ENCODE data around the gene ARL16. TPM values are rescaled to one million over a fixed set of nuclear protein-coding genes. Genes with fewer than 3 reads are reported as not detected.
A peak's percentile ranks its signal among the peaks of the same experiment; 100 is the strongest.

Gene ARL16
- total RNA-seq, 1 donor from 2014 or later: 53.7 TPM

DNA sequence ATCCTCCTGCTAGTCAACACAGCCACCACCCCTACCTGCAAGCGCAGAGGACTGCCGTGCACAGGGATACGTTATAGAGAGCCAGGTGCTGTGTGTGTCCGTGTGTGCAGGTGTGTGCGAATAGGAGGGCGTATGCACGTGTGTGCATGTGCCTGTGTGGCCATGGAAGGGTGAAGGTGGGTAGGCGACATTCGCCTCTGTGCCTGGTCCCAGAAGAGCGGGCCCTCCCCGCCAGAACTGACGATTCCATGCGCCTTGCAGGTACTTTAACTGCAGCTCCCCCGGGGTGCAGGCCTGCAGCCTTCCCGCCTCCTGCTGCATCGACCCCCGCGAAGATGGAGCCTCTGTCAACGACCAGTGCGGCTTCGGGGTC lies 36.0 kb downstream of the ARL16 start:
- Mint-ChIP-seq H3K27me3 (ENCODE audit: low read depth) (no peaks in the 10 kb centered on the region), H3K4me3 (peak overlapping the region; percentile 12), H3K36me3 (ENCODE audit: low read depth) (no peaks in the 10 kb centered on the region), H3K27ac (ENCODE audit: unreplicated experiment) (no peak overlapping the region), H3K4me1 (peaks cover 3% of the 10 kb centered on the region), H3K9me3 (no peaks in the 10 kb centered on the region)
- DNase-seq (ENCODE audit: low read depth, low spot score): no peak
- TF ChIP-seq, protein P1, sequence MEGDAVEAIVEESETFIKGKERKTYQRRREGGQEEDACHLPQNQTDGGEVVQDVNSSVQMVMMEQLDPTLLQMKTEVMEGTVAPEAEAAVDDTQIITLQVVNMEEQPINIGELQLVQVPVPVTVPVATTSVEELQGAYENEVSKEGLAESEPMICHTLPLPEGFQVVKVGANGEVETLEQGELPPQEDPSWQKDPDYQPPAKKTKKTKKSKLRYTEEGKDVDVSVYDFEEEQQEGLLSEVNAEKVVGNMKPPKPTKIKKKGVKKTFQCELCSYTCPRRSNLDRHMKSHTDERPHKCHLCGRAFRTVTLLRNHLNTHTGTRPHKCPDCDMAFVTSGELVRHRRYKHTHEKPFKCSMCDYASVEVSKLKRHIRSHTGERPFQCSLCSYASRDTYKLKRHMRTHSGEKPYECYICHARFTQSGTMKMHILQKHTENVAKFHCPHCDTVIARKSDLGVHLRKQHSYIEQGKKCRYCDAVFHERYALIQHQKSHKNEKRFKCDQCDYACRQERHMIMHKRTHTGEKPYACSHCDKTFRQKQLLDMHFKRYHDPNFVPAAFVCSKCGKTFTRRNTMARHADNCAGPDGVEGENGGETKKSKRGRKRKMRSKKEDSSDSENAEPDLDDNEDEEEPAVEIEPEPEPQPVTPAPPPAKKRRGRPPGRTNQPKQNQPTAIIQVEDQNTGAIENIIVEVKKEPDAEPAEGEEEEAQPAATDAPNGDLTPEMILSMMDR (conservative IDR thresholded peaks at IDR 0.05): no peak

DNA sequence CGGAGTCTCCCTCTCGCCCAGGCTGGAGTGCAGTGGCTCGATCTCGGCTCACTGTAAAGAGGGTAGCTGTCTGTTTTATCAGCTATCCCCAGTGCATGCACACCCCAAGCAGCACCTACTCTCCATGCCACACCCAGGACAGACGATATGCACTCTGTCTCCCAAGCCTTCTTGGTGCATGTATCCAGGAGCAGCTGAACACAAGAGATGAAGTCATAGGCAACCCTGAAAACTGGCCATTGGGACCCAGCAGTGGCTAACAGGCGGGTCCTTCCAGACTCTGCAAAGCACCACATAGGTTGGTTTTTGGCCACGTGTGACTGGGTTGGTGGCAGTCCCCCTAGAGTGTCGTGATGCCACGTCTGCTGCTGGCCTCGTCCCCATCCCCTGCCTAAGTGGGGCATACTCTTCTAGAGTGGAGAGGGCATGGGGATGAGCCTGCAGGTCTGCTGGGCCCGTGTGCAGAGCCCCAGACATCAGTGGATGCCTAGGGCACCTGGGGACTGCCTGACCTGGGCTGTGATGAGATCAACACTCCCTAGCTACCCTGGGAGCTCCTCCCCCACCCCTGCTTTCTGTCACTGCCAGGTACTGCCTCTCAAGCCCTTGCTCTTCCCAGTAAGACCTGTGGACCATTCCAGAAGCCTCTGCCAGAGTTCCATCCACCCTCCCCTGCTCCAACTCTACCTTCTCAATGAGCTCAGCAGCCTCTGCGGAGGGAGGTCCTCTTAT lies 36.6 kb downstream of the ARL16 start:
- H3K36me3 Mint-ChIP-seq (ENCODE audit: low read depth): no peaks in the 10 kb centered on the region
- no peak for DNase-seq (ENCODE audit: low read depth, low spot score)
- peak overlapping the region; percentile 12 for H3K4me3 Mint-ChIP-seq
- H3K27me3 Mint-ChIP-seq (ENCODE audit: low read depth): no peaks in the 10 kb centered on the region
- TF ChIP-seq, protein P1 (conservative IDR thresholded peaks at IDR 0.05): no peak
- H3K27ac Mint-ChIP-seq (ENCODE audit: unreplicated experiment): peak overlapping the region; percentile 12
- peaks cover 3% of the 10 kb centered on the region for H3K4me1 Mint-ChIP-seq
- no peaks in the 10 kb centered on the region for H3K9me3 Mint-ChIP-seq

- H3K9me3 Mint-ChIP-seq: no peaks in the 10 kb centered on the region
- TF ChIP-seq, protein P1 (conservative IDR thresholded peaks at IDR 0.05): no peak
Observed at GRCh38 chr17:81644976-81645952, 38.3 kb downstream of the ARL16 start.

DNA sequence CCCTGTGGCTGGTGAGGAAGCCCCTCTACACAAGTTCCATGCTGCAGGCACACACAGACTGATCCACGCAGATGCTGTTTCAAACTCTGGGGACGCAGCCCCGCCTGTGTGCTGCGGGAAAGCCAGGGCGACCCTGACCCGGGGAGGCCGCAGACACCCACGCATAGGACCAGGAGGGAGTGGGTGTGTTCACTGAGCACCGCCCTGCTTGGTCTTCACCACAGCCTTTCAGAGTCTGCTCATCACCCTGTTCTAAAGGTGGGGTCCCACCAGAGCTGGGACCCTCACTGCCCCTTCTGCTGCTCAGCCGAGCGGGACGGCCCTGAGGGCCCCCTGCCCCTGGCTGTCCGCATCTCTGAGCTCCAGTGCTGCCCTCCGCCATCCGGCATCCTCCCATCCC lies 39.1 kb downstream of the ARL16 start:
- no peak for DNase-seq (ENCODE audit: low read depth, low spot score)
- no peaks in the 10 kb centered on the region for H3K4me1 Mint-ChIP-seq
- H3K4me3 Mint-ChIP-seq: no peak overlapping the region
- H3K27me3 Mint-ChIP-seq (ENCODE audit: low read depth): no peaks in the 10 kb centered on the region
- H3K27ac Mint-ChIP-seq (ENCODE audit: unreplicated experiment): no peak overlapping the region
- no peaks in the 10 kb centered on the region for H3K9me3 Mint-ChIP-seq
- H3K36me3 Mint-ChIP-seq (ENCODE audit: low read depth): no peaks in the 10 kb centered on the region
- TF ChIP-seq, protein P1 (conservative IDR thresholded peaks at IDR 0.05): no peak

More at GRCh38 chr17:81644976-81645952, 38.3 kb downstream of the ARL16 start:
- H3K4me3 Mint-ChIP-seq: no peak overlapping the region
- no peaks in the 10 kb centered on the region for H3K36me3 Mint-ChIP-seq (ENCODE audit: low read depth)
- H3K27me3 Mint-ChIP-seq (ENCODE audit: low read depth): no peaks in the 10 kb centered on the region
- no peaks in the 10 kb centered on the region for H3K4me1 Mint-ChIP-seq
- H3K27ac Mint-ChIP-seq (ENCODE audit: unreplicated experiment): no peak overlapping the region
- no peak for DNase-seq (ENCODE audit: low read depth, low spot score)

- TF ChIP-seq, protein P1 (conservative IDR thresholded peaks at IDR 0.05): no peak
- Mint-ChIP-seq H3K4me3 (no peak overlapping the region), H3K36me3 (ENCODE audit: low read depth) (no peaks in the 10 kb centered on the region), H3K27me3 (ENCODE audit: low read depth) (no peaks in the 10 kb centered on the region), H3K9me3 (no peaks in the 10 kb centered on the region), H3K4me1 (peaks cover 3% of the 10 kb centered on the region), H3K27ac (ENCODE audit: unreplicated experiment) (no peak overlapping the region)
- no peak for DNase-seq (ENCODE audit: low read depth, low spot score)
Observed at GRCh38 chr17:81641825-81642489, 41.6 kb downstream of the ARL16 start.

Data from neural crest cell (in vitro differentiated cells).